Endothelial cell (in vitro differentiated cells): ENCODE measurements around the gene SEC24D. TPM values are rescaled to one million over a fixed set of nuclear protein-coding genes. Genes with fewer than 3 reads are reported as not detected.

ENCODE experiments used
- DNase-seq: peaks from one replicate; pipeline ENCODE4 v3.0.0; 2021; ENCODE audit warnings: low spot score
- H3K27ac Mint-ChIP-seq: one replicate; pipeline ENCODE4 v1.8.0; 2021; ENCODE audit warnings: mixed read lengths, inconsistent platforms; ENCODE audit not compliant: unreplicated experiment
- H3K27me3 Mint-ChIP-seq: one replicate; pipeline ENCODE4 v1.8.0; 2021; ENCODE audit warnings: mild to moderate bottlenecking, moderate library complexity, mixed read lengths, inconsistent platforms; ENCODE audit not compliant: unreplicated experiment
- H3K36me3 Mint-ChIP-seq: one replicate; pipeline ENCODE4 v1.8.0; 2021; ENCODE audit warnings: mild to moderate bottlenecking, low read depth, mixed read lengths, inconsistent platforms; ENCODE audit not compliant: unreplicated experiment
- H3K4me1 Mint-ChIP-seq: one replicate; pipeline ENCODE4 v1.8.0; 2021; ENCODE audit warnings: mild to moderate bottlenecking, mixed read lengths, inconsistent platforms; ENCODE audit not compliant: unreplicated experiment
- H3K4me3 Mint-ChIP-seq: one replicate; pipeline ENCODE4 v1.8.0; 2021; ENCODE audit warnings: mild to moderate bottlenecking, mixed read lengths, inconsistent platforms; ENCODE audit not compliant: unreplicated experiment
- H3K9me3 Mint-ChIP-seq: one replicate; pipeline ENCODE4 v1.8.0; 2021; ENCODE audit warnings: mixed read lengths, inconsistent platforms; ENCODE audit not compliant: unreplicated experiment
- CTCF ChIP-seq: fragments of 200-600 bp; sonication (generic); IDR thresholded peaks from one replicate; pipeline ENCODE4 v1.5.0; 2021; ENCODE audit warnings: antibody characterized with exemption; ENCODE audit not compliant: unreplicated experiment
- long read RNA-seq: library from polyadenylated mRNA; unstranded; transcript quantifications from one replicate; pipeline ENCODE4 v2.0.0, GENCODE V29; 2020; ENCODE audit not compliant: unreplicated experiment
- total RNA-seq: library from RNA; stranded (reverse); fragmentation: NEBNext Ultra II Directional; extraction: Animal tissue kit (Norgen Biotek cat#: 25700); gene quantifications from one replicate; pipeline ENCODE4 v1.2.1, GENCODE V29; 2021; ENCODE audit not compliant: unreplicated experiment

SEC24D gene, protein sequence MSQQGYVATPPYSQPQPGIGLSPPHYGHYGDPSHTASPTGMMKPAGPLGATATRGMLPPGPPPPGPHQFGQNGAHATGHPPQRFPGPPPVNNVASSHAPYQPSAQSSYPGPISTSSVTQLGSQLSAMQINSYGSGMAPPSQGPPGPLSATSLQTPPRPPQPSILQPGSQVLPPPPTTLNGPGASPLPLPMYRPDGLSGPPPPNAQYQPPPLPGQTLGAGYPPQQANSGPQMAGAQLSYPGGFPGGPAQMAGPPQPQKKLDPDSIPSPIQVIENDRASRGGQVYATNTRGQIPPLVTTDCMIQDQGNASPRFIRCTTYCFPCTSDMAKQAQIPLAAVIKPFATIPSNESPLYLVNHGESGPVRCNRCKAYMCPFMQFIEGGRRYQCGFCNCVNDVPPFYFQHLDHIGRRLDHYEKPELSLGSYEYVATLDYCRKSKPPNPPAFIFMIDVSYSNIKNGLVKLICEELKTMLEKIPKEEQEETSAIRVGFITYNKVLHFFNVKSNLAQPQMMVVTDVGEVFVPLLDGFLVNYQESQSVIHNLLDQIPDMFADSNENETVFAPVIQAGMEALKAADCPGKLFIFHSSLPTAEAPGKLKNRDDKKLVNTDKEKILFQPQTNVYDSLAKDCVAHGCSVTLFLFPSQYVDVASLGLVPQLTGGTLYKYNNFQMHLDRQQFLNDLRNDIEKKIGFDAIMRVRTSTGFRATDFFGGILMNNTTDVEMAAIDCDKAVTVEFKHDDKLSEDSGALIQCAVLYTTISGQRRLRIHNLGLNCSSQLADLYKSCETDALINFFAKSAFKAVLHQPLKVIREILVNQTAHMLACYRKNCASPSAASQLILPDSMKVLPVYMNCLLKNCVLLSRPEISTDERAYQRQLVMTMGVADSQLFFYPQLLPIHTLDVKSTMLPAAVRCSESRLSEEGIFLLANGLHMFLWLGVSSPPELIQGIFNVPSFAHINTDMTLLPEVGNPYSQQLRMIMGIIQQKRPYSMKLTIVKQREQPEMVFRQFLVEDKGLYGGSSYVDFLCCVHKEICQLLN
- total RNA-seq, result 70.4 TPM
- long read RNA-seq, full-length matches to known transcripts, result 1 of 6 reads
- long read RNA-seq, partial matches to known transcripts, result 1 of 6 reads
- long read RNA-seq, other reads (novel, unspliced or antisense), result 4 of 6 reads

- H3K27me3 Mint-ChIP-seq, result peaks cover 10% of the 10 kb centered on the region
- H3K9me3 Mint-ChIP-seq, result no peaks in the 10 kb centered on the region
- H3K4me3 Mint-ChIP-seq, result peak within 1 kb of the TSS; percentile 99
- DNase-seq, result peak; percentile 98
- H3K27ac Mint-ChIP-seq, result peak within 1 kb of the TSS; percentile 99
- H3K36me3 Mint-ChIP-seq, result peaks cover 26% of the 10 kb centered on the region
- peak; percentile 58 for TF ChIP-seq CTCF
- H3K4me1 Mint-ChIP-seq, result peaks cover 33% of the 10 kb centered on the region
Observed at GRCh38 chr4:118835571-118836300, at the start of gene SEC24D. TSS of gene SEC24D (minus strand) at chr4:118836126. CDS start at chr4:118833696, 2,430 bp downstream.

GRCh38 chr4:118884716-118885115 is 48.8 kb upstream of the SEC24D start:
- H3K4me3 Mint-ChIP-seq, result no peak overlapping the region
- no peaks in the 10 kb centered on the region for H3K4me1 Mint-ChIP-seq
- H3K27me3 Mint-ChIP-seq, result no peaks in the 10 kb centered on the region
- no peak for DNase-seq
- TF ChIP-seq CTCF, result no peak
- H3K36me3 Mint-ChIP-seq, result no peaks in the 10 kb centered on the region
- H3K27ac Mint-ChIP-seq, result no peak overlapping the region
- H3K9me3 Mint-ChIP-seq, result no peaks in the 10 kb centered on the region

- no peak for TF ChIP-seq CTCF
- H3K27me3 Mint-ChIP-seq, result no peaks in the 10 kb centered on the region
- no peak overlapping the region for H3K4me3 Mint-ChIP-seq
- H3K9me3 Mint-ChIP-seq, result no peaks in the 10 kb centered on the region
- no peaks in the 10 kb centered on the region for H3K4me1 Mint-ChIP-seq
- no peak for DNase-seq
- H3K36me3 Mint-ChIP-seq, result no peaks in the 10 kb centered on the region
- H3K27ac Mint-ChIP-seq, result no peak overlapping the region
Observed at GRCh38 chr4:118883861-118884260, 47.9 kb upstream of the SEC24D start.

DNA sequence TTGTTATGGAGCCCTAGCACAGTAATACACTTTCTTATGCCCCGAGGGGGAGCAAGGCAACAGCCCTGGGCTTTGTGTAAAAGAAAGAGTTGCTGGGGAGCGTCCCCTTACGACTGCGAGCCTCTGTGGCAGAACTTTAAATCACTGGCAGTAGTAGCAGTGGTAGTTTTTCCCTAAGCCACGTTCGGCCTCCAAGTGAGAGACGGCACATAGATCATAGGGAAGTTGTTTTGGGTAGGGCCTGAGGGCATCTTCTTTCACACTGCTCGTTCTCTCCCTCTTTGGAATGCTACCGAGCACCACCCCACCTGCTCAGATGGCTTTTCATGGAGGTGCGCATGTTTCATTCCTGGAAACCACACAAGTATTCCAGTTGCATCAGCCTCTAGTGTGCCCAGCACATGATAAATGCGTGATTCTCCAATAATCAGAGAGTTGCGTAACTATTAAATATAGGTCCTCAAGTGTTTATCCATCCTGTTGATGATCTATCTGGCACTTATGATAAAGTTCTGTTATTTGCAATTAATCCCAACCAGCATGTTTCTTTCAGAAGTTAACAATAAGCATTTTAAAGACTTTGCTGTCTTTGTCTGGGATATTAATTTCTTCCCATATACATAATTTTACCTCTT is 45.7 kb upstream of the SEC24D start:
- Mint-ChIP-seq H3K27ac (no peak overlapping the region), H3K9me3 (no peaks in the 10 kb centered on the region), H3K36me3 (no peaks in the 10 kb centered on the region), H3K4me1 (no peaks in the 10 kb centered on the region), H3K4me3 (no peak overlapping the region), H3K27me3 (peaks cover 1% of the 10 kb centered on the region)
- DNase-seq, result no peak
- TF ChIP-seq CTCF, result no peak
